Measurements from ENCODE around the gene GIGYF2.

DNA sequence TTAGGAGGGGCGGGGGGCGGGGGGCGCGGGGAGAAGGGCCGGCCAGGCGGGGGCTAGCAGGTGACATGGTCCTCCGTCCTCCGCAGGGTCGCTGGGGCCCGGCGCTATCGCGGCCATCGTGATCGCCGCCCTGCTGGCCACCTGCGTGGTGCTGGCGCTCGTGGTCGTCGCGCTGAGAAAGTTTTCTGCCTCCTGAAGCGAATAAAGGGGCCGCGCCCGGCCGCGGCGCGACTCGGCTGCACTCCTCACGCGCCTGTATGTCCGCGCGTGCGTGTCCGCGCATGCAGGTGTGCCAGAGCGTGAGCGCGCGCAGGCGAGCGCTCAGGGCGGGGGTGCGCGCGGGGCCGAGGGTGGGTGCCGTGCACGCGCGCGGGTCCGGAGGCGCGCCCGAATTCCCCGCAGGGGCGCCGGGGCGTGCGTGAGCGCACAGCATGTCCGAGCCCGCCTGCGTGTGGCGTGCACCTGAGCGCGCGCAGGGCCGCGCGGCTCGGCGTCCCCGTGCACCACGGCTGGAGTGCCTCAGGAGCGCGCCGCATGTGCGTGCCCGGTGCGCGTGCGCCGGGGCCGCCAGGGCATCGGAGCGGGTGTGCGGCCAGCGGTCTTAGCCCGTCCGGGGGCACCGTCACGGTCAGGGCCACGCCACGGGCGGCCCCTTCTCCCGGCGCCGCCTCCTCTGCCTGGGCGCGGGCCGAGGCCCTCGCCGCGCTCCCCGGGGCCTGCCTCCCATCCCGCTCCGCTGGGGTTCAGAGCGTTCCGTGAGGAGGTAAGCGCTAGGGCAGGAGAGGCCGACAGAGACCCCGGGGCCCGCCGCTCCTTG lies 179.2 kb downstream of the GIGYF2 start:
- TF ChIP-seq POLR2AphosphoS5 (IDR thresholded peaks at IDR 0.05) (no peak), POLR2A (IDR thresholded peaks at IDR 0.05) (no peak), EP300 (IDR thresholded peaks at IDR 0.05) (no peak)
- TF ChIP-seq, protein P1, sequence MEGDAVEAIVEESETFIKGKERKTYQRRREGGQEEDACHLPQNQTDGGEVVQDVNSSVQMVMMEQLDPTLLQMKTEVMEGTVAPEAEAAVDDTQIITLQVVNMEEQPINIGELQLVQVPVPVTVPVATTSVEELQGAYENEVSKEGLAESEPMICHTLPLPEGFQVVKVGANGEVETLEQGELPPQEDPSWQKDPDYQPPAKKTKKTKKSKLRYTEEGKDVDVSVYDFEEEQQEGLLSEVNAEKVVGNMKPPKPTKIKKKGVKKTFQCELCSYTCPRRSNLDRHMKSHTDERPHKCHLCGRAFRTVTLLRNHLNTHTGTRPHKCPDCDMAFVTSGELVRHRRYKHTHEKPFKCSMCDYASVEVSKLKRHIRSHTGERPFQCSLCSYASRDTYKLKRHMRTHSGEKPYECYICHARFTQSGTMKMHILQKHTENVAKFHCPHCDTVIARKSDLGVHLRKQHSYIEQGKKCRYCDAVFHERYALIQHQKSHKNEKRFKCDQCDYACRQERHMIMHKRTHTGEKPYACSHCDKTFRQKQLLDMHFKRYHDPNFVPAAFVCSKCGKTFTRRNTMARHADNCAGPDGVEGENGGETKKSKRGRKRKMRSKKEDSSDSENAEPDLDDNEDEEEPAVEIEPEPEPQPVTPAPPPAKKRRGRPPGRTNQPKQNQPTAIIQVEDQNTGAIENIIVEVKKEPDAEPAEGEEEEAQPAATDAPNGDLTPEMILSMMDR (IDR thresholded peaks at IDR 0.05): no peak
